GM19452 (cell line): ENCODE data around the gene HOXD9.
A peak's percentile ranks its signal among the peaks of the same experiment; 100 is the strongest.

ENCODE experiments used
- ATAC-seq: cut with Tn5 transposase; IDR thresholded peaks from one replicate; pipeline ENCODE4 v1.9.1; 2021; ENCODE audit not compliant: unreplicated experiment

Gene HOXD9

GRCh38 chr2:176085861-176086771, 36.4 kb upstream of the HOXD9 start:
- no peak for ATAC-seq

- ATAC-seq: no peak
Observed at GRCh38 chr2:176087330-176088047, 35.0 kb upstream of the HOXD9 start.

- ATAC-seq: no peak
Observed at GRCh38 chr2:176088048-176088936, 34.2 kb upstream of the HOXD9 start.

- no peak for ATAC-seq
Observed at GRCh38 chr2:176088937-176089842, 33.3 kb upstream of the HOXD9 start.

- no peak for ATAC-seq
Observed at GRCh38 chr2:176089843-176090395, 32.6 kb upstream of the HOXD9 start.

GRCh38 chr2:176090862-176091261, 31.7 kb upstream of the HOXD9 start:
- ATAC-seq: no peak

GRCh38 chr2:176091329-176092258, 30.9 kb upstream of the HOXD9 start:
- ATAC-seq: no peak

- no peak for ATAC-seq
Observed at GRCh38 chr2:176092270-176093144, 30.0 kb upstream of the HOXD9 start, which contains the start of gene HOXD13. TSS of gene HOXD13 (plus strand) at chr2:176092721. CDS start at chr2:176092891, 170 bp downstream.

- no peak for ATAC-seq
Observed at GRCh38 chr2:176093145-176093897, 29.2 kb upstream of the HOXD9 start.

GRCh38 chr2:176093898-176094249, 28.6 kb upstream of the HOXD9 start:
- ATAC-seq: no peak

GRCh38 chr2:176094349-176094748, 28.2 kb upstream of the HOXD9 start:
- no peak for ATAC-seq

GRCh38 chr2:176095421-176095820, 27.1 kb upstream of the HOXD9 start:
- no peak for ATAC-seq

- ATAC-seq: no peak
Observed at GRCh38 chr2:176096243-176096985, 26.1 kb upstream of the HOXD9 start.

- ATAC-seq: peak; percentile 86
Observed at GRCh38 chr2:176096986-176097819, 25.3 kb upstream of the HOXD9 start.

GRCh38 chr2:176097820-176098365, 24.6 kb upstream of the HOXD9 start:
- ATAC-seq: no peak
